Stimulated activated CD4-positive, alpha-beta T cell treated with anti-CD3 and anti-CD28 coated beads, TNF-alpha, amount 100 ng/mL, for 48 hours (primary cell): ENCODE results near the gene AP1B1.
"Not testable (repeated sequence)": the region's sequence is repeated elsewhere in the genome, so short reads cannot be mapped to it uniquely, and the experiment has no call there.

Source experiments
- DNase-seq, 3 donors: peaks; one replicate each; pipeline ENCODE4 v3.0.0-alpha.2; 2020; ENCODE audit warnings: low read depth in 3 of 3

AP1B1 gene

DNA sequence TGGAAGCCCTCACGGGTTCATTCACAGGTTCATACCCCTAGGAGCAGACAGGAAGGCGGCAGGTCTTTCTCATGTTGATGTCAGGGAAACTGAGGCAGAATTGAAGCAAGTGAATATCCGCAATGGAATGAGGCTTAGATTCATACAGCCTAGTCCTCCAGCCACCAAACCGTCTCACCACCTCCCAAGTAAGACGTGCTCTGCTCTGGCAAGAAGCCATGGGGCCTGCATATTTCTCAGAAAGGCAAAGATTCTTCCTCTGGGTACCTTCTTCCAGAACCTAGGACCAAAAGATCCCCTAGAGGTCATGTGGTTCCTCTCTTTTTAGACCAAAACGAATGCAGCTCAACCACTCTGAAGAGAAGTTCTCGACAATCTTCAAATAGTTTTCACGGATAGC lies 1.7 kb downstream of the AP1B1 start:
- no peak for DNase-seq

DNA sequence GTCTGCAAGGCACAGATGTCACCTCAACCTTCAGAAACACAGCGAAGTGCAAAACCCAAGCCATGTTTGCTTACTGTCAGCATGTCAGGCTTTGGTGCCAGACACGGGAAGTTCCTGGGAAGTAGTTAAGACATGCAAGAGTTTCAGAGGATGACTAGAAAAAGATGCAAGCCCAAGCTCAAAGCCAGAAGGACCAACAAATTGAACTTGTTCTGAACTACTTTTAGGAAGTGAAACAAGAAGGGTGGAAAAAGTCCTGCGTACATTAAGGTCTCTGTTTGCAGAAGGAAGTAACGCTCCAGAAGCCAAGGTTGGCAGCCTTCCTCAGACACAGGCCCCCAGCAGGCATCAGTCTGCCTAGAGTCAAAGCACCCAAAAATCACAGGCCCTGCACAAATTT lies 2.6 kb downstream of the AP1B1 start:
- DNase-seq, result no peak

DNA sequence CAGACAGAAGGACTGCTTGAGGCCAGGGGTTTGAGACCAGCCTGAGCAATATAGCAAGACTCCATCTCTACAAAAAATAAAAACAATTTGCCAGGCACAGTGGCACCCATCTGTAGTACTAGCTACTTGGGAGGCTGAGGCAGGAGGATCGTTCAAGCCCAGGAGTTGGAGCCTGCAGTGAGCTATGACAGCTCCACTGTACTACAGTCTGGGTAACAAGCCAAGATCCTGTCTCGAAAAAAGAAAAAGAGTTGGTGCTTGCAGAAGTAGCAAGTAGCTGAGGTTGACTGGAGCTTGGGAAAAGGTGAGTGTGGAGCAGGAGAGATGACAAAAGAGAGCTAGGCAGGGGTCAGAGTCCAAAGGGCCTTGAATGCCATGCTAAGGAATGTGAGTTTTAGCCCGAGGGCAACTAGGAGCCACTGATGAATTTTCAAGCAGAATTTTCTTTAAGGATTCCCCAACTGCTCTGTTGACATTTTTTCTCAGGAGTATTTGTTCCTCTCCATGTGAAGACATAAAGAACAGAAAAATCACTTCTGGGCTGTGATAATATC lies 3.1 kb downstream of the AP1B1 start:
- DNase-seq, result no peak

DNA sequence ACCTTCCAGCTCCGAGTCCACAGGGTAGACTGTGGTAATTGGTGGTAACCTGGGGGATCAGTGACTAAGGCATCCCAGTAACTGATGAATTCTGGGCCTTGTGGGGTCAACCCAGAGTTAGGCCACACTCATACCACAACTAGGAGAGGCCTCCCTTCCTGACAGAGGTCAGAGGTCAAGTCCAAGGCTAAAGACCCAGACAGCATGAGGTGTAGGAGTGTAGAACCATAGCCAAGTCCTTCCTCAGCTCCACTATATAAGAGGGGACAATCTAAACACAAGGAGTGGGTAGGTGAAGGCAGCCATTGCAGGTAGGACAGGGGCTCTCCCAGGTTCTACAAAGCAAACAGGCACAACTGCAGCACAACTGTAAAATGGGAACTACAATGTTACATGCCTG lies 4.6 kb downstream of the AP1B1 start:
- DNase-seq, result no peak

DNA sequence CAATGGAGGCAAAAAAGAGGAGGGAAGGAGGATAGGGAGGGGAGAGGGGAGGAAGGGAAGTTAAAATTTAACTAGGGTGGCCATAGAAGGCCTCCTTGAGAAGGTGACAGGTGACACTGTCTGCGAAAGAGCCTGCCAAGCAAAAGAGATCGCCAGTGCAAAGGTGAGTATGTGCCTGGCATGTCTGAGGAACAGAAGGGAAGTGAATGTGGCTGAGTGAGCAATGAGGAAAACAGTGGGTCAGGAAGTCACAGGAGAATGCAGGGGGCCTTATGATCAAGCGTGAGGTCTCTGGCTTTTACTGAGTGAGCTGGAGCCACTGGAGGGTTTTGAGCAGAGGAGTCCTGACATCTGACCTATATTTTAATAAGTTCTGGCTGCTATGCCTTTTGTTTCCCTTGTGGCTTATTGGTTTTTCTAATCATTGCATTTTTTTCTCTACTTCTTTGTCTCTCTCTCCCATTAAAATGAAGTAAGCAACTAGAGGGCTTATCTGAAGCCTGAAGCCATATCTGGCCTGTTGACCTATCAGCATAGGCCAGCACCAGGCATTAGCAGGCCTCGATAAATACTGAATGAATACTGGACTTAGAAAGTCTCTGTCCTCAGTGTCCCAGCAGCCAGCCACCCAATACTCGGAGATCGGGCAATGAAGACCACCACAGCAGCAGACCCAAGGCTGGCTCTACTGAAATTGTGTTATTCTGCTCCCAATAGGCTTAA lies 5.6 kb downstream of the AP1B1 start:
- DNase-seq, result no peak

DNA sequence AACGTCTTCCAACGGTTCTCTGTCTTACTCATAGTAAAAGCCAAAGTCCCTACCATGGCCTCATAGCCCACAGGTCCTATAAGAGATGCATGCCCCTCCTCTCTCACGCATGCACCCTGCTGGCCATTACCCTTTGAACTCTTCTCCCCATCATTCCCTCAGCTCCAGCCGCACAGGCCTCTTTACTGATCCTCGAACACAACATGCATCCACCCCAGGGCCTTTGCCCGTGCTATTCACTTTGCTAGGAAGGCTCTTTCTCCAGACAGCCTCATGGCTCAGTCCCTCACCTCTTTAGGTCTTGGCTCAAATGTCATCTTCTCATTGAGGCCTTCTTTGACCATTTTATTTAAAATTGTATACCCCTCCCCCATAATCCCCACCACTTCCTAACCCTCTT lies 7.5 kb downstream of the AP1B1 start:
- no peak for DNase-seq

DNA sequence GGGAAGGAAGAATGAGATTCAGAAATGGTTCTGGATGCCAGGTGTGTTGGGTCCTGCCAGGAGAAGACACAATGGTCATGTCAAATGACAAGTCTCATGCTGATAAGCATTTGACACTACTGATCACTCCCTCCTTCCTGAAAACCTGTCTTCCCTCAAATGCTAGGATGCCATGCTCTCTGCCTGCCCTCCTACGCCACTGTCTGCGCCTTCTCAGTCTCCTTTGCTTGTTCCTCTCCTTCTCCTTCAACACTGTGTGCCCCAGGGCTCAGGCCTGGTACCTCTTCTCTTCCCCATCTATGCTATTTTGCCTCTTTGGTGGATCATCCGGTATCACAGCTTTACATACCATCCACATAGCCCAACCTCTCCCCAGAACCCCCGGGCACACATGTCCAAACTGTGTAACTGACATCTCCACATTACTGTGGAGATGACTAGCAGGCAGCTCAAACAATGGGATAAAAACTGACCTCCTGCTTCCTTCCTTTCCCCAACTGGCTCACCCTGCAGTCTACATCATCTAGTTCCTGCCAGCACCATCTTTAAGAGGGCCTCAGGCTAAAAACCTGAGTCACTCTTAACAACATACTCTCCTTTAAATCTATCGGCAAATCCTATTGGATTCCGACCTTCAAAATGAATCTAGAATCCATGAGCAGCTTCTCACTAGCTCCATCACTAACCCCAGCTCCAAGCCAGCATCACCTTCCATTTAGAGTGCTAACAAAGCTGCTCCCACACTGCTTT lies 8.2 kb downstream of the AP1B1 start:
- no peak for DNase-seq

DNA sequence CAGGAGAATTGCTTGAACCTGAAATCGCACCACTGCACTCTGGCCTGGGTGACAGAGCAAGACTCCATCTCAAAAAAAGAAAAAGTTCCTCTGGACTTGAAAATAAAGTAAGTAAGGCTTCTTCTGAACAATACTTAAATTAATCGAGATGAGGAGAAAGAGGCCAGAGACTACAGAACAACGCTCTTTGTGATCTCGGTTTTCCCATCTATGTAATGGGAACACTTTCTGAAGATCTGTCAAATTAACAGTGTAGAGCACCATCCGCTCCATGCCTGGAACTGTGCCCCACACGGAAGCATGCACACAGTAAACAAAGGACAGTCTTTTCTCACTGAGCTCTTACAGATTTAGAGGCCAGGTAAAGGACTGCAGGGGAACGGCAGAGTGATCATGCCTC lies 9.1 kb downstream of the AP1B1 start:
- no peak for DNase-seq

DNA sequence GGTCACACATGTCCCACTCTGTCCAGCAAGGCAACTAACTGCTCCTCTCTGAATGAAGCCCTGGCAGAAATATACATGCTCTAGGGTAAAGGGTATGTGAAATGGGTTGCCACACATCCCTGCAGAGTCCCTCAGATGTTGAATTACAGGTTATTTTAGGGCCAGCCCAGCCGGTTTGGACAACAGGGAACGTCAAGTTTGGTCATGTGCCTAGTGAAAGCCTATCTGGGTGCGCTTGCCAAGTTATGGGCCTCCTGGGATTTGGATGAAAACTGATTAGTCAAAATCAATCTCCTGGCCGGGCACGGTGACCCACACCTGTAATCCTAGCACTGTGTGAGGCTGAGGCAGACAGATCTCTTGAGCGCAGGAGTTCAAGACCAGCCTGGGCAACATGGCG lies 10.4 kb downstream of the AP1B1 start:
- no peak for DNase-seq

DNA sequence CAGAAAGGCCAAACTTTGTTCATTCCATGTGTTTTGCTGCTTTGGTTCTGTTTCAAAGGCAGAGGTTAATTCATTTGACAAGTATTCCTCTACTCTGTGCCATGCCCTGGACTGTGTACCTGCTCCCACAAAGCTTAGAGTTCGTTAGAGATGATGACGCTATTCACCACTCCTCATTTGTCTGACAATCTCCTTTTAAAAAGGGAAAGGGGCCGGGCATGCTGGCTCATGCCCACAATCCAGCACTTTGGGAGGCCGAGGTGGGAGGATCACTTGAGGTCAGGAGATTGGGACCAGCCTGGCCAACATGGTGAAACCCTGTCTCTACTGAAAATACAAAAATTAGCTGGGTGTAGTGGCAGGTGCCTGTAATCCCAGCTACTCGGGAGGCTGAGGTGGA lies 11.7 kb downstream of the AP1B1 start:
- not testable (repeated sequence) for DNase-seq

DNA sequence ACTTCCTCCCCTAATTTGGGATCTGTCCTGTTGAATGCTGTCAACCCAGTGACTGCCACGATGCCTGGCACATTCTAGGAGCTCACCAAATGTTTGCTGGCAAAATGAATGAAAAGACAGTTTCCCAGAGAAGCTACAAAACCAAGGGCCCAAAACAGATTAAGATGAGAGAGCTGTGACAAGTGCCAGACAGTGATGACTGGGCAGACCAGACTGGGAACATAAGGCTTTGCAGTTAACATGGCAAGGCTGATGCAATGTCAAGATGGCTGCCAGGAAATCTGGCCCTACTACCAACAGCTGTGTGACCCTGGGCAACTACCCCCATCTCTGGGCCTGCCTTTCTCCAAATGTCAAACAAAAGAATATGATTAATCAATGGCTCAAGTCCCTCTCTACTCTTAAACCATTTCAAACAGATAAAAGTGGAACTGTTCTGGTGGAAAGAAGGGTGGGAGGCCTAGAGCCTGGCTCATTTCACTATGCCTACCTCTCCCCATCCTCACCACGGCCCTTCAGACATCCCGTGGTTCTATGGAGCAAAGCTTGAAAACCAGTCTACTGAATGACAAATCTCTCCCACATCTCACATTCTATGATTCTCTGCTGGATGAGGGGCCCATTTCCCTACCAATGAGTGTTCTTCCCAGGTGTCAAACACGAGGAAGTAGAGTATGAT lies 12.8 kb downstream of the AP1B1 start:
- DNase-seq, result no peak

DNA sequence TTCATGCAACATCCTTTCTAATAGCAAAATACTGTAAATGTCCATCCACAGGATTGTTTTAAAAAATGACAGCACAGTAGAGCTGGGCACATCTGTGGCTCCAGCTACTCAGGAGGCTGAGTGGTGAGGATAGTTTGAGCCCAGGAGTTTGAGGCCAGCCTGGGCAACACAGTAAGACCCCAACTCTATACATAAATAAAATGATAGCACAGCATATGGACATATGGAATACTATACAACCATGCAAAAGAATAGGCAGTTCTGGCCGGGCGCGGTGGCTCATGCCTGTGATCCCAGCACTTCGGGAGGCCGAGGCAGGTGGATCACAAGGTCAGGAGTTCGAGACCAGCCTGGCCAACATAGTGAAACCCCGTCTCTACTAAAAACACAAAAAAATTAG lies 13.6 kb downstream of the AP1B1 start:
- DNase-seq, result not testable (repeated sequence)

DNA sequence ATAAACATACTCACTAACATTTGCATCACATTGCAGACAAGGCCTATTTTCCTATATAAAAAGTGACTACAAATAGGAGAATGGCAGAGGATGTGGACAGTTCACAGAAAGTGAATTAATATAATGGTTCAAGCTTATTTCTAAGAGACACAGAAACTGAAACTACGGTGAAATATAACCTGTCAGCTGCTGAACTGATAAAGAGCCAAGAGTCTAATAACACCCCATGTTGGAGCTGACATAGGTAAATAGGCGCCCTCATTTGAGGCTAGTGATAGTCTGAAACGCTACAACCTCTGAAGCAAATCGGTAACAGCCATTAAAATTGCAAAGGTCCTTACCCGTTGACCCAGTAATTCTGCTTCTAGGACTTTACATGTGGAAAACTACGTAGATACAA lies 14.0 kb downstream of the AP1B1 start:
- no peak for DNase-seq

DNA sequence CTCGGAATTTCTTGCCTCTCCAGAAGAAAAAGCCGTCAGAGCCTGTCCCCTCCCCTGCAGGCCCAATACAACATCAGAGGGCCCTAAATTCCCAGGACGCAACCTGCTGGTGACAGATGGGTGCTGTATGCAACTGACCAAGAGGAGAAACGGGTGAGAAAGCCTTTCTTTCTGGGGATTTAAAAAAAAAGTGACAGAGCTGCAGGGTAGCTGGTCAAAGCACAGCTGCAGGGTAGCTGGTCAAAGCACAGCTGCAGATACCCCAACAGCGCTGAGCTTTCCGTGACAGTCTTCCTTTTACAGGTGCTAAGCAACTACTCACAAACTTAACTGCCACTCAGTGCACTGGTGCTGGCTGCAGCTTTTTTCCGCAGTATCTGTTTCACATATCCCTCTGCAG lies 17.8 kb downstream of the AP1B1 start:
- DNase-seq, result no peak

DNA sequence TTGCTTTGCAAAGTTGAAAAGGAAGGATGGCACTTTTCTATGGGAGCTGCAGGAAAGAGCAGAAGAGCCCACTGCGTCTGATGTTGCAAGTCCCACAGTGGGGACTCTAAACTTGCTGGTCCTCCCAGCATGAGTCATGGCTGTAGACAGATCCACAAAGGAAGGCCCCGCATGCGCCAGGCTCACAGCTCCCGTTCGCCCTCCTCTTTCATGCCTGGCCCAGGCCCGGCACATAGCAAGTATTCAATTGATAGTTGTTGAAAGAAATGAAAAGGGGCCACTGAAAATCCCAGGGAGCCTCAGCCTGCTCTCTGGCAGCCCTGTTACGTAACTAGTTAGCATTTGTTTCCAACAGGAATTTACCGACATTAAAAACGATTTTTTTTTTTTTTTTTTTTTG lies 18.9 kb downstream of the AP1B1 start:
- DNase-seq, result no peak

DNA sequence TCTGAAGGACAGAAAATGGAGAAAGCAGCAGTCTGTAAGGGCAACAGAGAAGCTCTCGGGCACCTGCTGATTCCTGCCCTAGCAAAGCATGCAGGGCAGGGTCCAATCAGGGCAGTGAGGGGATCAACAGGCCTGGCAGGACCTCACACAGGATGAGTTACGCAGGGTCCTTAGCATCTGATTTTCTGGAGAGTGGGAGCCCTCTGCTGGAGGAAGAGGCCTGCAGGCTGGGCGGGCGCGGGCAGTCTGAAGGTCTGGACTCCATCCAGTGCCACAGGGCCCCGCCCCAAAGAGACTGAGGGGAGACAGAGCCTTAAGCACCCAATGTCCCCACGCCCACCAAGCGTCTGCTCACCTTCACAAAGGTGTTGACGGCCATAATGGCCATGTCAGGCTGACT lies 28.9 kb downstream of the AP1B1 start:
- DNase-seq, result no peak

DNA sequence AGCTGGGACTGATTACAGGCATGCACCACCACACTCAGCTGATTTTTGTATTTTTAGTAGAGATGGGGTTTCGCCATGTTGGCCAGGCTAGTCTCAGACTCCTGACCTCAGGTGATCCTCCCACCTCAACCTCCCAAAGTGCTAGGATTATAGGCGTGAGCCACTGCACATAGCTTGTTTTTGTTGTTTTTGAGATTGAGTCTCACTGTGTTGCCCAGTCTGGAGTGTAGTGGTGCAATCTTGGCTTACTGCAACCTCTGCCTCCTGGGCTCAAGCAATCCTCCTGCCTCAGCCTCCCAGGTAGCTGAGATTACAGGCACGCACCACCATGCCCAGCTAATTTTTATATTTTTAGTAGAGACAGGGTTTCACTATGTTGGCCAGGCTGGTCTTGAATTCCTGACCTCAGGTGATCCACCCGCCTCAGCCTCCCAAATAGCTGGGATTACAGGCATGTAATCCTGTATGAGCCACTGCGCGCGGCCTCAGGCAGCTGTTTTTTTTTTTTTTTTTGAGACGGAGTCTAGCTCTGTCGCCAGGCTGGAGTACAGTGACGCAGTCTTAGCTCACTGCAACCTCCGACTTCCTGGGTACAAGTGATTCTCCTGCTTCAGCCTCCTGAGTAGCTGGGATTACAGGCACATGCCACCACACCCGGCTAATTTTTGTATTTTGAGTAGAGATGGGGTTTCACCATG lies 31.0 kb downstream of the AP1B1 start:
- not testable (repeated sequence) for DNase-seq

DNA sequence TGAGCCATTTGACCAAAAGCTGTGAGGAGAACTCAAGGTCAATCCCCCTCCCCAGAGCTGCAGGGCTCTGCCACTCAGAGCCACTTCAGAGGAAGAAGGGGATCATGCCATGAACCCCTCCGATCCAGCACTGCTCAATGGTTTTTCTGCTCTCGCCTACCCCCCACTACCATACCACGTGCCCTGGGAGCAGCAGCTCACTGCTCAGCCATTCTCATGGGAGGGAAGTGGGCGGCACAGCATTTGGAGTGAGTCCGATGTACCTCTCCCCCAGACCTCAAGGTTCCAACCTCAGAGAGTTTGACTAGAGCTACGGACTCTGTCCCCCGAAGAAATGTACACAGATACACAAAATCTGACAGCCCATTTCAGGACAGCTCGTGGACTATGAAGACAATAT lies 34.5 kb downstream of the AP1B1 start:
- DNase-seq, result no peak

DNA sequence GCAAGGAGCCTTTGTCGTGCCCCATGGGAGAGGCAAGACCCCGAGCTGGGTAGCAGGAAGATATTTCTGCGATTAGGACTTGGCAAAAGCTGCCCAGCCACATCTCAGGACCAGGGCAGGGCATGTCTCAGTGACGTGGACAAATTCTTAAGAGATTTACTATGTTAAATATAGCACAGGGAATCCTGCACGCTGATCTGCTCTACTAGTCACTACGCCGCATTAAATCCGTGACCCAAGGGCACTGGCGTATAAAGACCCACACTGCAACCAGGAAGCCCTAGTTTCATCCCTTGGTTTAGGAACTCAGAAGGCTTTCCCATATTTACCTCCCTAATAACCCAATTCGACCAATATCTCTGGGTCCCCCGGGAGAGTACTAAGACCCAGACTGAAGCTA lies 35.1 kb downstream of the AP1B1 start:
- DNase-seq, result no peak

DNA sequence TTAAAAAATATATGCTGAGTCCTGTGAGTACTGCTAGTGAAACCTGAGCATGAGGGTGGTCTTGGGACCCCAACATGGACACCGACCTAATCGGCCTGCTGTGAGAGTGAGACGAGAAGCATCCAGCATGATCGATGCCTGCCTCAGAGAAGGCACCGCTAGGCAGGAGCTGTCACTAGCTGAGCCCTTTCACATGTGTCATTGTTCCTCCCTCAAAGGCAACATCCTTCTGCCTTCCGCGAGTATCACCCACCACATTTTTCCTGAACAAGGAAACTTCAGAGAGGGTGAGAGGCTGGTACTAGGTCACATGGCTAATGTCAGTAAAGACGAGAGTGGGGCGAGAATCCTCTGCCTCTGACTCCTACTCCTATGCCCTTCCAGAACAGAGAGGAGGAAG lies 35.6 kb downstream of the AP1B1 start:
- DNase-seq, result no peak

DNA sequence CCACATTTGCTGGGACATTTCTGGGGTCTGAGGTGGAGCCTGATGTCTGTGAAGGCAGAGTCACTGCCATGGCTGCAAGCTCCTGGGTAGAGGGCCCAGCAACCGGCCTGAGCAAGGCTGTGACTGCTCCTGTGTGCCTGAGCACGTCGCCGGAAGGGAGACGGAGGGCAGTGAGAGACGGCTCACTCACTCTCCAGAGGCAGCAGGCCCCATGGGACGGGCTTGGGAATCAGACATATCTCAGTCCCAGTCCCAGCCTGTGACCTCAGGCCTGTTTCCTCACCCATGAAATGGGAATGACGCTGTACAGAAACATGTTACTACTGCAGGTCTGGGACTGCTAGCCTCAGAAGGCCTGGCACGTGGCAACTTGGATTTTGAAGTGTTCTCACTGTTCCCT lies 36.5 kb downstream of the AP1B1 start:
- no peak for DNase-seq

DNA sequence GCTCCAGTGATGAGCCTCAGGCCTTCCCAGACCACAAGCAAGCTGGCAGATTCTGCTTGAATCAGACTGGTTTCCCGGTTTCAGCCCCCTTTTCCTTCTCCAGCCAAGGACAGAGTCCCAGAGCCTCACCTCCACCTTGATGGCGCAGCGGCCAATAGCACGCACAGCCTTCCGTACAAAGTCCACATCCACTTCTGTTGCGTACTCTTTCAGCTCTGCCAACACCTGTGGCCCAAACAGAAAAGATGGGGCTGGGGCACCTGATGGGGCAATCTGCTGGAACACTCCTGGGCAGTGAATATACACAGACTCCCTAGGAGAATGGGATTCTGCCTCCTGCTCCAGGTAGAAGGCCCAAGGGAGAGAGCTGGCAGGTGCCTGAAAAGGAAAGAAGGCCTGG lies 37.3 kb downstream of the AP1B1 start:
- DNase-seq, result no peak
